ENCODE results near the gene KRTAP4-3. TPM values are rescaled to one million over a fixed set of nuclear protein-coding genes. Genes with fewer than 3 reads are reported as not detected.
"Not testable (repeated sequence)": the region's sequence is repeated elsewhere in the genome, so short reads cannot be mapped to it uniquely, and the experiment has no call there.

The KRTAP4-3 gene
- total RNA-seq, 1 experiment from 2014 or later: not detected

DNA sequence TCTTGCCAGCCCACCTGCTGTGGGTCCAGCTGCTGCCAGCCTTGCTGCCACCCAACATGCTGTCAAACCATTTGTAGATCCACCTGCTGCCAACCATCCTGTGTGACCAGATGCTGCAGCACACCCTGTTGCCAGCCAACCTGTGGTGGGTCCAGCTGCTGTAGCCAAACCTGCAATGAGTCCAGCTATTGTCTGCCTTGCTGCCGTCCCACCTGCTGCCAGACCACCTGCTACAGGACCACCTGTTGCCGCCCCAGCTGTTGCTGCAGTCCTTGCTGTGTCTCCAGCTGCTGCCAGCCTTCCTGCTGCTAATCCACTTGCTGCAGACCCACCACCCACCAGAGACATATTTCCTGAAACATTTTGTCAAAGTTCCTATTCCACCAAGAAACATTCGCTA, 22.3 kb upstream of the KRTAP4-3 start:
- TF ChIP-seq, protein P1, sequence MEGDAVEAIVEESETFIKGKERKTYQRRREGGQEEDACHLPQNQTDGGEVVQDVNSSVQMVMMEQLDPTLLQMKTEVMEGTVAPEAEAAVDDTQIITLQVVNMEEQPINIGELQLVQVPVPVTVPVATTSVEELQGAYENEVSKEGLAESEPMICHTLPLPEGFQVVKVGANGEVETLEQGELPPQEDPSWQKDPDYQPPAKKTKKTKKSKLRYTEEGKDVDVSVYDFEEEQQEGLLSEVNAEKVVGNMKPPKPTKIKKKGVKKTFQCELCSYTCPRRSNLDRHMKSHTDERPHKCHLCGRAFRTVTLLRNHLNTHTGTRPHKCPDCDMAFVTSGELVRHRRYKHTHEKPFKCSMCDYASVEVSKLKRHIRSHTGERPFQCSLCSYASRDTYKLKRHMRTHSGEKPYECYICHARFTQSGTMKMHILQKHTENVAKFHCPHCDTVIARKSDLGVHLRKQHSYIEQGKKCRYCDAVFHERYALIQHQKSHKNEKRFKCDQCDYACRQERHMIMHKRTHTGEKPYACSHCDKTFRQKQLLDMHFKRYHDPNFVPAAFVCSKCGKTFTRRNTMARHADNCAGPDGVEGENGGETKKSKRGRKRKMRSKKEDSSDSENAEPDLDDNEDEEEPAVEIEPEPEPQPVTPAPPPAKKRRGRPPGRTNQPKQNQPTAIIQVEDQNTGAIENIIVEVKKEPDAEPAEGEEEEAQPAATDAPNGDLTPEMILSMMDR (conservative IDR thresholded peaks at IDR 0.05): no peak
- TF ChIP-seq EZH2 (IDR thresholded peaks at IDR 0.05; ENCODE audit: low read depth): no peak
- no TSS peak for BruUV-seq (replicated peaks)
- Histone ChIP-seq H3K36me3 (ENCODE audit: low read depth) (no peaks in the 10 kb centered on the region), H2AFZ (no peak overlapping the region), H3K27me3 (ENCODE audit: insufficient read depth, low read depth) (no peaks in the 10 kb centered on the region), H3K4me1 (replicated peaks; ENCODE audit: insufficient read depth) (no peaks in the 10 kb centered on the region), H3K4me2 (no peak overlapping the region), H3K9me2 (ENCODE audit: insufficient read depth) (no peaks in the 10 kb centered on the region), H3K9me3 (ENCODE audit: insufficient read depth, low read depth) (peaks cover 4% of the 10 kb centered on the region; the same call in 1 of the 2 replicates), H4K20me1 (ENCODE audit: insufficient read depth) (no peaks in the 10 kb centered on the region), H3F3A (ENCODE audit: insufficient read depth, low read depth) (0 out of 2 replicates have a peak, but pooled peaks cover 6% of the 10 kb centered on the region), H3K79me2 (ENCODE audit: low read depth) (no peaks in the 10 kb centered on the region), H3K27ac (no peak overlapping the region), H3K4me3 (no peak overlapping the region)
- intact Hi-C loops (cut with micrococcal nuclease; ENCODE audit: unreplicated experiment): no loop called here
- DNase-seq: no peak
- ChIA-PET CTCF (interaction anchor here (0.6 to 0.8 kb wide), 2 partner anchors 22 to 225 kb away, joined by 4 to 5 read pairs; no protein-coding TSS in a partner anchor), POLR2A (ENCODE audit: unreplicated experiment) (no interaction called here)

DNA sequence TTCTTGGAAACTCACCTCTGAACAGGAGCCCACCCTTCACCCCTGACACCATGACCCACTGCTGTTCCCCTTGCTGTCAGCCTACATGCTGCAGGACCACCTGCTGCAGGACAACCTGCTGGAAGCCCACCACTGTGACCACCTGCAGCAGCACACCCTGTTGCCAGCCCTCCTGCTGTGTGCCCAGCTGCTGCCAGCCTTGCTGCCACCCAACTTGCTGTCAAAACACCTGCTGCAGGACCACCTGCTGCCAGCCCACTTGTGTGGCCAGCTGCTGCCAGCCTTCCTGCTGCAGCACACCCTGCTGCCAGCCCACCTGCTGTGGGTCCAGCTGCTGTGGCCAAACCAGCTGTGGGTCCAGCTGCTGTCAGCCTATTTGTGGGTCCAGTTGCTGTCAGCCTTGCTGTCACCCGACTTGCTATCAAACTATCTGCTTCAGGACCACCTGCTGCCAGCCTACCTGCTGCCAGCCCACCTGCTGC, 21.9 kb upstream of the KRTAP4-3 start, which contains the start of gene KRTAP9-1:
KRTAP9-1 (plus strand) TSS at position 51 of the 482 bp plus-strand sequence; CDS start at position 51, 0 bp downstream.
- intact Hi-C loops (cut with micrococcal nuclease; ENCODE audit: unreplicated experiment); BruUV-seq (replicated peaks): not testable (repeated sequence)
- CTCF ChIA-PET: interaction anchor here (0.8 kb wide), 1 partner anchor 22 kb away, joined by 4 read pairs; no protein-coding TSS in a partner anchor

DNA sequence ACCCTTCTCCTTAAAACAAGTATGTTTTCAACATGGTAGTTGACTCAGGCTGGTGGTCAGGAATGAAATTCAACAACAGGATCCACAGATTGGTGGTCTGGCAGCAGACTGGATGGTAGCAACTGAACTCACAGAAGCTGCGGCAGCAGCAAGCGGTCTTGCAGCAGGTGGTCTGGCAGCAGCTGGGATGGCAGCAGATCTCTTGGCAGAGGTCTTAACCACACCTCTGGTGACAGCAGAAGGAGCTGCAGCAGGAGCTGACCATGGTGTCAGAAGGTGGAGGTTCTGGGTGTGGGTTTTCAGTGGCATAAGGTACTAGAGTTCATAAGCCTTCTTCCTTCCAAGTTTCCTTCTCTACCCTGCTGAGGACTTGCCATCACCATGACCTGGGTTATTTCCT, 18.9 kb upstream of the KRTAP4-3 start:
- H3K36me3 ChIP-seq (ENCODE audit: low read depth): no peaks in the 10 kb centered on the region
- H3K4me2 ChIP-seq: no peak overlapping the region
- ChIA-PET POLR2A (ENCODE audit: unreplicated experiment) (no interaction called here), CTCF (no interaction called here)
- no peaks in the 10 kb centered on the region for H3K27me3 ChIP-seq (ENCODE audit: insufficient read depth, low read depth)
- H2AFZ ChIP-seq: no peak overlapping the region
- no peak for DNase-seq
- no peak for TF ChIP-seq EZH2 (IDR thresholded peaks at IDR 0.05; ENCODE audit: low read depth)
- TF ChIP-seq, protein P1 (conservative IDR thresholded peaks at IDR 0.05): no peak
- H3K4me1 ChIP-seq (replicated peaks; ENCODE audit: insufficient read depth): no peaks in the 10 kb centered on the region
- no peak overlapping the region for H3K27ac ChIP-seq
- H4K20me1 ChIP-seq (ENCODE audit: insufficient read depth): no peaks in the 10 kb centered on the region
- H3F3A ChIP-seq (ENCODE audit: insufficient read depth, low read depth): 0 out of 2 replicates have a peak, but pooled peaks cover 6% of the 10 kb centered on the region
- no TSS peak for BruUV-seq (replicated peaks)
- no peaks in the 10 kb centered on the region for H3K9me3 ChIP-seq (ENCODE audit: insufficient read depth, low read depth)
- intact Hi-C loops (cut with micrococcal nuclease; ENCODE audit: unreplicated experiment): no loop called here
- H3K4me3 ChIP-seq: no peak overlapping the region
- H3K79me2 ChIP-seq (ENCODE audit: low read depth): no peaks in the 10 kb centered on the region
- no peaks in the 10 kb centered on the region for H3K9me2 ChIP-seq (ENCODE audit: insufficient read depth)

More for the DNA sequence above, 21.9 kb upstream of the KRTAP4-3 start, which contains the start of gene KRTAP9-1:
- H3F3A ChIP-seq (ENCODE audit: insufficient read depth, low read depth); H3K79me2 ChIP-seq (ENCODE audit: low read depth); H3K27ac ChIP-seq; H3K4me1 ChIP-seq (replicated peaks; ENCODE audit: insufficient read depth); H3K9me2 ChIP-seq (ENCODE audit: insufficient read depth); H2AFZ ChIP-seq; H3K27me3 ChIP-seq (ENCODE audit: insufficient read depth, low read depth); H4K20me1 ChIP-seq (ENCODE audit: insufficient read depth); H3K36me3 ChIP-seq (ENCODE audit: low read depth); POLR2A ChIA-PET (ENCODE audit: unreplicated experiment); DNase-seq; H3K9me3 ChIP-seq (ENCODE audit: insufficient read depth, low read depth); H3K4me3 ChIP-seq; H3K4me2 ChIP-seq: not testable (repeated sequence)

DNA sequence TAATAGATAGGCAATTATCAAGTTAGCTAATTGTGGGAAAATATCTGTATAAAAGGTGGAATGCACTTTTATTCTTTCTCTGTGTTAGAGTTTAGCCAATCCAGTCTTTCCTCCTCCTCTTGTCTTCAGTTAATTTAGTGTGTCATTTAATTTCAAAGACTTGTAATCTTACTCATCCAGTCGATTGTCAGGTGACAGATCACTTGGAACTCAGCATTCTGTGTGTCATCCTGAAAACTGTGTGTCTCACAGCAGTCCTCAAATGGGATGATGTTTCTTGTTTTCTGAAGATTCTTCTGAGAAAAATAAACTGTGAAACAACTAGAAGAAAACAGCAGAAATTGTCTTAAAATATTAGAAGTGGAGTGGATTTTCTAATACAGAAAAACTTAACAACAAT, 17.0 kb upstream of the KRTAP4-3 start:
- CTCF ChIA-PET: no interaction called here

More for the DNA sequence above, 17.0 kb upstream of the KRTAP4-3 start:
- Histone ChIP-seq H3F3A (ENCODE audit: insufficient read depth, low read depth) (0 out of 2 replicates have a peak, but pooled peaks cover 6% of the 10 kb centered on the region), H3K4me3 (no peak overlapping the region), H2AFZ (no peak overlapping the region), H3K4me1 (replicated peaks; ENCODE audit: insufficient read depth) (no peaks in the 10 kb centered on the region), H3K27me3 (ENCODE audit: insufficient read depth, low read depth) (no peaks in the 10 kb centered on the region), H3K36me3 (ENCODE audit: low read depth) (no peaks in the 10 kb centered on the region), H3K9me2 (ENCODE audit: insufficient read depth) (no peaks in the 10 kb centered on the region), H4K20me1 (ENCODE audit: insufficient read depth) (no peaks in the 10 kb centered on the region), H3K9me3 (ENCODE audit: insufficient read depth, low read depth) (no peaks in the 10 kb centered on the region), H3K4me2 (no peak overlapping the region), H3K79me2 (ENCODE audit: low read depth) (no peaks in the 10 kb centered on the region), H3K27ac (no peak overlapping the region)
- no peak for TF ChIP-seq EZH2 (IDR thresholded peaks at IDR 0.05; ENCODE audit: low read depth)
- TF ChIP-seq, protein P1 (conservative IDR thresholded peaks at IDR 0.05): no peak
- POLR2A ChIA-PET (ENCODE audit: unreplicated experiment): no interaction called here
- intact Hi-C loops (cut with micrococcal nuclease; ENCODE audit: unreplicated experiment): no loop called here
- DNase-seq: no peak
- BruUV-seq (replicated peaks): no TSS peak
